WTC11 (cell line): Measurements from ENCODE around the gene DSEL. TPM values are rescaled to one million over a fixed set of nuclear protein-coding genes. Genes with fewer than 3 reads are reported as not detected.

ENCODE experiments used
- ATAC-seq: fragments of 200-7000 bp; cut with Tn5 transposase; 2 replicates; pipeline ENCODE4 v1.10.0; 2021; ENCODE audit warnings: mild to moderate bottlenecking, moderate library complexity
- CTCF ChIA-PET: fragments of 300-600 bp; sonication (Branson Sonifier 250); formaldehyde crosslinking; loops from one replicate; lab custom pipeline; 2021; ENCODE audit warnings: antibody characterized with exemption; lab: Charles Lee
- POLR2A ChIA-PET: fragments of 350-600 bp; sonication (Branson Sonifier 250); formaldehyde crosslinking; loops from one replicate; lab custom pipeline; 2021; ENCODE audit warnings: antibody characterized with exemption; lab: Charles Lee
- DNase-seq: peaks from one replicate; pipeline ENCODE4 v3.0.0; 2021; ENCODE audit warnings: low spot score
- H3K27ac Mint-ChIP-seq: 2 replicates; pipeline ENCODE4 v1.8.0; 2021; ENCODE audit warnings: mixed read lengths
- H3K27me3 Mint-ChIP-seq: 2 replicates; pipeline ENCODE4 v1.8.0; 2021; ENCODE audit warnings: low read depth, mild to moderate bottlenecking, moderate library complexity, mixed read lengths
- H3K36me3 Mint-ChIP-seq: 2 replicates; pipeline ENCODE4 v1.8.0; 2021; ENCODE audit warnings: mixed read lengths
- H3K4me1 Mint-ChIP-seq: 2 replicates; pipeline ENCODE4 v1.8.0; 2022; ENCODE audit warnings: mixed read lengths
- H3K4me3 Mint-ChIP-seq: 2 replicates; pipeline ENCODE4 v1.8.0; 2021; ENCODE audit warnings: mild to moderate bottlenecking, moderate library complexity, mixed read lengths
- H3K9me3 Mint-ChIP-seq: 2 replicates; pipeline ENCODE4 v1.8.0; 2021; ENCODE audit warnings: mixed read lengths
- CBFB ChIP-seq: sonication (generic); formaldehyde crosslinking; IDR thresholded peaks from 2 replicates; pipeline ENCODE4 v1.8.1; 2022; ENCODE audit warnings: mild to moderate bottlenecking, low read depth, missing genetic modification reagents
- CREM ChIP-seq: sonication (generic); formaldehyde crosslinking; IDR thresholded peaks from 2 replicates; pipeline ENCODE4 v1.8.1; 2022; ENCODE audit warnings: mild to moderate bottlenecking, missing genetic modification reagents, moderate library complexity
- ETV6 ChIP-seq: sonication (generic); formaldehyde crosslinking; IDR thresholded peaks from 2 replicates; pipeline ENCODE4 v1.8.1; 2022; ENCODE audit warnings: mild to moderate bottlenecking, missing genetic modification reagents
- GABPB1 ChIP-seq: sonication (generic); formaldehyde crosslinking; IDR thresholded peaks from 2 replicates; pipeline ENCODE4 v1.8.1; 2023; ENCODE audit warnings: mild to moderate bottlenecking, missing genetic modification reagents
- IRF1 ChIP-seq: sonication (generic); formaldehyde crosslinking; IDR thresholded peaks from 2 replicates; pipeline ENCODE4 v1.8.0; 2023; ENCODE audit warnings: missing genetic modification reagents
- MYBL2 ChIP-seq: sonication (generic); formaldehyde crosslinking; IDR thresholded peaks from 2 replicates; pipeline ENCODE4 v1.8.1; 2023; ENCODE audit warnings: mild to moderate bottlenecking, moderate library complexity, missing genetic modification reagents
- NFATC4 ChIP-seq: fragments of 250-450 bp; sonication (Bioruptor Pico); IDR thresholded peaks from 2 replicates; pipeline ENCODE4 v1.9.0; 2021; ENCODE audit warnings: mild to moderate bottlenecking
- SMAD3 ChIP-seq: sonication (generic); formaldehyde crosslinking; IDR thresholded peaks from 2 replicates; pipeline ENCODE4 v1.8.0; 2022; ENCODE audit warnings: missing genetic modification reagents, mild to moderate bottlenecking, borderline replicate concordance
- USF2 ChIP-seq: sonication (generic); formaldehyde crosslinking; IDR thresholded peaks from 2 replicates; pipeline ENCODE4 v1.8.1; 2023; ENCODE audit warnings: mild to moderate bottlenecking, missing genetic modification reagents, moderate library complexity
- ZMAT4 ChIP-seq: fragments of 250-450 bp; sonication (Bioruptor Pico); IDR thresholded peaks from 2 replicates; pipeline ENCODE4 v1.9.0; 2021; ENCODE audit warnings: mild to moderate bottlenecking
- ZNF138 ChIP-seq: sonication (generic); formaldehyde crosslinking; conservative IDR thresholded peaks from 2 replicates; pipeline ENCODE4 v1.8.1; 2022; ENCODE audit warnings: mild to moderate bottlenecking, moderate library complexity, missing genetic modification reagents
- ZNF263 ChIP-seq: sonication (generic); formaldehyde crosslinking; IDR thresholded peaks from 2 replicates; pipeline ENCODE4 v1.8.1; 2022; ENCODE audit warnings: low read depth, mild to moderate bottlenecking, moderate library complexity, missing genetic modification reagents
- total RNA-seq: library from RNA; stranded (reverse); gene quantifications from 3 replicates; pipeline ENCODE4 v1.2.3, GENCODE V29; 2021
- TF ChIP-seq, protein P1 (sequence below): sonication (generic); formaldehyde crosslinking; IDR thresholded peaks from 2 replicates; pipeline ENCODE4 v1.8.1; 2023; ENCODE audit warnings: mild to moderate bottlenecking, missing genetic modification reagents

The DSEL gene
- total RNA-seq, 1 experiment from 2014 or later: 33.4 TPM

GRCh38 chr18:67456711-67457110 is 59.8 kb downstream of the DSEL start:
- POLR2A ChIA-PET: no interaction called here
- DNase-seq: no peak

More at GRCh38 chr18:67456711-67457110, 59.8 kb downstream of the DSEL start:
- no peak for ATAC-seq
- Mint-ChIP-seq H3K4me3 (no peak overlapping the region), H3K9me3 (peaks cover 21% of the 10 kb centered on the region), H3K36me3 (0 out of 2 replicates have a peak, but pooled peaks cover 4% of the 10 kb centered on the region), H3K27ac (no peak overlapping the region), H3K27me3 (no peaks in the 10 kb centered on the region), H3K4me1 (peaks cover 21% of the 10 kb centered on the region)
- CTCF ChIA-PET: no interaction called here
- no peak for TF ChIP-seq MYBL2 (CRISPR knock-in tag)
- no peak for TF ChIP-seq GABPB1 (CRISPR knock-in tag)
- TF ChIP-seq ETV6: no peak
- TF ChIP-seq ZNF263 (CRISPR knock-in tag): no peak
- no peak for TF ChIP-seq ZMAT4 (CRISPR knock-in tag)
- TF ChIP-seq CREM (CRISPR knock-in tag): no peak
- no peak for TF ChIP-seq NFATC4 (CRISPR knock-in tag)
- TF ChIP-seq, protein P1, sequence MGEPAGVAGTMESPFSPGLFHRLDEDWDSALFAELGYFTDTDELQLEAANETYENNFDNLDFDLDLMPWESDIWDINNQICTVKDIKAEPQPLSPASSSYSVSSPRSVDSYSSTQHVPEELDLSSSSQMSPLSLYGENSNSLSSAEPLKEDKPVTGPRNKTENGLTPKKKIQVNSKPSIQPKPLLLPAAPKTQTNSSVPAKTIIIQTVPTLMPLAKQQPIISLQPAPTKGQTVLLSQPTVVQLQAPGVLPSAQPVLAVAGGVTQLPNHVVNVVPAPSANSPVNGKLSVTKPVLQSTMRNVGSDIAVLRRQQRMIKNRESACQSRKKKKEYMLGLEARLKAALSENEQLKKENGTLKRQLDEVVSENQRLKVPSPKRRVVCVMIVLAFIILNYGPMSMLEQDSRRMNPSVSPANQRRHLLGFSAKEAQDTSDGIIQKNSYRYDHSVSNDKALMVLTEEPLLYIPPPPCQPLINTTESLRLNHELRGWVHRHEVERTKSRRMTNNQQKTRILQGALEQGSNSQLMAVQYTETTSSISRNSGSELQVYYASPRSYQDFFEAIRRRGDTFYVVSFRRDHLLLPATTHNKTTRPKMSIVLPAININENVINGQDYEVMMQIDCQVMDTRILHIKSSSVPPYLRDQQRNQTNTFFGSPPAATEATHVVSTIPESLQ (CRISPR knock-in tag): no peak
- TF ChIP-seq ZNF138: no peak
- no peak for TF ChIP-seq USF2
- no peak for TF ChIP-seq CBFB (CRISPR knock-in tag)
- no peak for TF ChIP-seq IRF1
- no peak for TF ChIP-seq SMAD3 (CRISPR knock-in tag)
